ENCODE data around the gene DIPK2A.

GRCh38 chr3:143978263-143978631 is 6.6 kb downstream of the DIPK2A start:
- TF ChIP-seq CTCF (IDR thresholded peaks at IDR 0.05), result no peak
- no peak for TF ChIP-seq POLR2A (IDR thresholded peaks at IDR 0.05)
